Gastrocnemius medialis (tissue), 4 donors: ENCODE measurements around the gene LILRB1.

Experiments used
- POLR2A ChIP-seq, 2 donors: fragments of 450-650 bp; IDR thresholded peaks; one replicate each; pipeline ENCODE4 v1.6.1; 2017; ENCODE audit warnings: antibody characterized with exemption in 2 of 2, mild to moderate bottlenecking in 2 of 2, moderate library complexity in 2 of 2
- TF ChIP-seq, protein P1 (sequence below), 5 experiments: fragments of 450-650 bp in 3 of 5; fragments of 200-600 bp in 2 of 5; sonication (generic) in 2 of 5; IDR thresholded peaks in 4 of 5; conservative IDR thresholded peaks in 1 of 5; 1 replicate in 4 of 5; 2 replicates in 1 of 5; pipeline ENCODE4 v1.5.1; 2016 to 2019; ENCODE audit warnings: antibody characterized with exemption in 5 of 5, mild to moderate bottlenecking in 3 of 5, moderate library complexity in 3 of 5

DNA sequence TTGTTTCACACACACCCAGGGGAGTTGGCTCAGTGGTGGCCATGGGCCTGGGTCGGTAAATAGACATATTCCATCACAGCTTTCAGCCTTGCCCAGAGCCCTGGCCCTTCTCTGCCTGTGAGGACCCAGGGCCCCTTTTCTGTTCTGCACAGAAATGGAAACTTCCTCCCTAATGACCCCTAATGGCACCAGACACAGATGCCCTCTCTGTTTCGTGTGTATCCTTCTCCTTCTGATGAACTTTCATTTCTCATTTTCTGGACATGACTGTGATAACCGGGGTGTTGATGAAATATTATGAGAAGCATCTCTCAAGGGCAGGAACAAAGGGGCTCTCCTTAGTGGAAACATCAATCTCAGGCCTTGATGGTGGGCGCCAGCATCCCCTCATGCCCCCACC is 24.1 kb upstream of the LILRB1 start:
- no peak for TF ChIP-seq POLR2A (IDR thresholded peaks at IDR 0.05)
- TF ChIP-seq, protein P1, sequence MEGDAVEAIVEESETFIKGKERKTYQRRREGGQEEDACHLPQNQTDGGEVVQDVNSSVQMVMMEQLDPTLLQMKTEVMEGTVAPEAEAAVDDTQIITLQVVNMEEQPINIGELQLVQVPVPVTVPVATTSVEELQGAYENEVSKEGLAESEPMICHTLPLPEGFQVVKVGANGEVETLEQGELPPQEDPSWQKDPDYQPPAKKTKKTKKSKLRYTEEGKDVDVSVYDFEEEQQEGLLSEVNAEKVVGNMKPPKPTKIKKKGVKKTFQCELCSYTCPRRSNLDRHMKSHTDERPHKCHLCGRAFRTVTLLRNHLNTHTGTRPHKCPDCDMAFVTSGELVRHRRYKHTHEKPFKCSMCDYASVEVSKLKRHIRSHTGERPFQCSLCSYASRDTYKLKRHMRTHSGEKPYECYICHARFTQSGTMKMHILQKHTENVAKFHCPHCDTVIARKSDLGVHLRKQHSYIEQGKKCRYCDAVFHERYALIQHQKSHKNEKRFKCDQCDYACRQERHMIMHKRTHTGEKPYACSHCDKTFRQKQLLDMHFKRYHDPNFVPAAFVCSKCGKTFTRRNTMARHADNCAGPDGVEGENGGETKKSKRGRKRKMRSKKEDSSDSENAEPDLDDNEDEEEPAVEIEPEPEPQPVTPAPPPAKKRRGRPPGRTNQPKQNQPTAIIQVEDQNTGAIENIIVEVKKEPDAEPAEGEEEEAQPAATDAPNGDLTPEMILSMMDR (IDR thresholded peaks at IDR 0.05 in 4 of 5, conservative IDR thresholded peaks at IDR 0.05 in 1 of 5): no peak
